Panc1 (cell line): ENCODE measurements around the gene LRRC8B. TPM values are rescaled to one million over a fixed set of nuclear protein-coding genes. Genes with fewer than 3 reads are reported as not detected.

Source experiments
- ATAC-seq: fragments of 200-7000 bp; cut with Tn5 transposase; 2 replicates; pipeline ENCODE4 v1.9.1; 2020; ENCODE audit warnings: mild to moderate bottlenecking, moderate library complexity
- BruUV-seq: library from RNA; stranded (reverse); fragments of 400-500 nt; replicated peaks from 2 replicates; lab custom pipeline; 2021; lab: Mats Ljungman, UMichigan
- CTCF ChIA-PET: fragments of 300-600 bp; sonication (Branson Sonifier 250); formaldehyde crosslinking; loops from one replicate; lab custom pipeline; 2022; ENCODE audit warnings: antibody characterized with exemption; lab: Charles Lee
- POLR2A ChIA-PET: fragments of 300-600 bp; sonication (Branson Sonifier 250); formaldehyde crosslinking; loops from one replicate; lab custom pipeline; 2022; ENCODE audit warnings: antibody characterized with exemption; lab: Charles Lee
- DNase-seq: peaks from one replicate; pipeline ENCODE4 v3.0.0-alpha.2; 2010; ENCODE audit warnings: low read depth, low spot score
- H3K27ac ChIP-seq: 2 replicates; pipeline ENCODE4 v1.5.1; 2011; ENCODE audit warnings: mild to moderate bottlenecking, low read length, inconsistent platforms
- H3K27me3 ChIP-seq: fragments of 200-500 bp; sonication (Bioruptor generic); 2 replicates; pipeline ENCODE4 v1.6.0; 2014; ENCODE audit warnings: low read length, inconsistent platforms; ENCODE audit not compliant: control insufficient read depth, insufficient read depth
- H3K36me3 ChIP-seq: fragments of 200-500 bp; sonication (Bioruptor generic); 2 replicates; pipeline ENCODE4 v1.5.1; 2014; ENCODE audit warnings: inconsistent platforms, mild to moderate bottlenecking, low read length, moderate library complexity; ENCODE audit not compliant: control insufficient read depth, insufficient read depth
- H3K4me1 ChIP-seq: 2 replicates; pipeline ENCODE4 v1.5.1; 2011; ENCODE audit warnings: inconsistent platforms, mild to moderate bottlenecking, low read length, moderate library complexity; ENCODE audit not compliant: control insufficient read depth, insufficient read depth
- H3K4me3 ChIP-seq, 2 experiments: 2 replicates each; pipeline ENCODE4 v1.5.1; 2011 to 2012; ENCODE audit warnings: low read depth in 2 of 2, low read length in 2 of 2, mild to moderate bottlenecking in 2 of 2, inconsistent platforms in 1 of 2, moderate library complexity in 1 of 2
- H3K9me3 ChIP-seq: fragments of 200-500 bp; sonication (Bioruptor generic); 2 replicates; pipeline ENCODE4 v1.5.1; 2014; ENCODE audit warnings: low read depth, mild to moderate bottlenecking, inconsistent platforms, low read length, moderate library complexity; ENCODE audit not compliant: control insufficient read depth, insufficient read depth
- CTCF ChIP-seq: fragments of 450-650 bp; IDR thresholded peaks from 2 replicates; pipeline ENCODE4 v1.5.1; 2017; ENCODE audit warnings: mild to moderate bottlenecking
- POLR2AphosphoS5 ChIP-seq: IDR thresholded peaks from 2 replicates; pipeline ENCODE4 v1.6.1; 2012; ENCODE audit warnings: mild to moderate bottlenecking, low read depth, low read length, moderate library complexity
- REST ChIP-seq, 2 experiments: IDR thresholded peaks; 2 replicates each; pipeline ENCODE4 v1.6.1; 2011 to 2012; ENCODE audit warnings: low read depth in 2 of 2, control low read depth in 1 of 2, low read length in 1 of 2, mild to moderate bottlenecking in 1 of 2, moderate library complexity in 1 of 2; ENCODE audit not compliant: insufficient read depth in 1 of 2
- SIN3A ChIP-seq: IDR thresholded peaks from 2 replicates; pipeline ENCODE4 v1.6.1; 2012; ENCODE audit warnings: low read depth, mild to moderate bottlenecking, low read length, moderate library complexity, borderline replicate concordance; ENCODE audit not compliant: insufficient read depth
- TCF7L2 ChIP-seq: IDR thresholded peaks from 2 replicates; pipeline ENCODE4 v1.6.1; 2011; ENCODE audit warnings: mild to moderate bottlenecking, low read depth, low read length, inconsistent platforms
- in situ Hi-C: cut with HindIII; loops from 2 replicates; pipeline ENCODE4 v1.10.0; 2016; ENCODE audit warnings: low sequenced_read_pairs, low pct_unique_long_range_greater_than_20kb
- intact Hi-C: fragments of 100-400 bp; cut with micrococcal nuclease; formaldehyde crosslinking; loops from one replicate; pipeline ENCODE4 v1.10.0; 2022; ENCODE audit not compliant: unreplicated experiment
- total RNA-seq: library from RNA; stranded (reverse); gene quantifications from one replicate; pipeline ENCODE4 v1.2.1, GENCODE V29; 2021; ENCODE audit not compliant: unreplicated experiment

Gene LRRC8B
- total RNA-seq, 1 experiment from 2014 or later: 27.3 TPM

GRCh38 chr1:89539128-89539527 is 14.5 kb downstream of the LRRC8B start:
- Histone ChIP-seq H3K9me3 (no peaks in the 10 kb centered on the region), H3K4me3 (no peak overlapping the region), H3K27ac (no peak overlapping the region), H3K36me3 (no peaks in the 10 kb centered on the region), H3K4me1 (no peaks in the 10 kb centered on the region), H3K27me3 (no peaks in the 10 kb centered on the region)
- ChIA-PET POLR2A (no interaction called here), CTCF (no interaction called here)
- in situ Hi-C loops: no loop called here
- ATAC-seq (no peak), DNase-seq (no peak)
- BruUV-seq: no TSS peak
- intact Hi-C loops: no loop called here
- no peak for TF ChIP-seq REST (IDR thresholded peaks at IDR 0.05; ENCODE audit: insufficient read depth in 1 of 2, low read depth in 2 of 2, low read length in 1 of 2)
- no peak for TF ChIP-seq CTCF
- TF ChIP-seq TCF7L2: no peak
- no peak for TF ChIP-seq SIN3A
- no peak for TF ChIP-seq POLR2AphosphoS5

- ChIA-PET CTCF (interaction anchor here (1.1 kb wide), 1 partner anchor 38 kb away, joined by 5 read pairs; no protein-coding TSS in a partner anchor), POLR2A (no interaction called here)
- intact Hi-C loops: no loop called here
- DNase-seq (no peak), ATAC-seq (no peak)
- Histone ChIP-seq H3K9me3 (no peaks in the 10 kb centered on the region), H3K36me3 (no peaks in the 10 kb centered on the region), H3K4me3 (no peak overlapping the region), H3K27me3 (no peaks in the 10 kb centered on the region), H3K27ac (no peak overlapping the region), H3K4me1 (no peaks in the 10 kb centered on the region)
- TF ChIP-seq TCF7L2: no peak
- no peak for TF ChIP-seq SIN3A
- no peak for TF ChIP-seq CTCF
- TF ChIP-seq POLR2AphosphoS5: no peak
- TF ChIP-seq REST (IDR thresholded peaks at IDR 0.05; ENCODE audit: insufficient read depth in 1 of 2, low read depth in 2 of 2, low read length in 1 of 2): no peak
- no TSS peak for BruUV-seq
- in situ Hi-C loops: no loop called here
Measured at GRCh38 chr1:89540406-89540970, 15.9 kb downstream of the LRRC8B start.
